DMS79 (cell line): ENCODE results near the gene BACE2.
A peak's percentile ranks its signal among the peaks of the same experiment; 100 is the strongest.

Source experiments
- DNase-seq: peaks from one replicate; lab custom pipeline; 2025; lab: John Stamatoyannopoulos, UW

The BACE2 gene

DNA sequence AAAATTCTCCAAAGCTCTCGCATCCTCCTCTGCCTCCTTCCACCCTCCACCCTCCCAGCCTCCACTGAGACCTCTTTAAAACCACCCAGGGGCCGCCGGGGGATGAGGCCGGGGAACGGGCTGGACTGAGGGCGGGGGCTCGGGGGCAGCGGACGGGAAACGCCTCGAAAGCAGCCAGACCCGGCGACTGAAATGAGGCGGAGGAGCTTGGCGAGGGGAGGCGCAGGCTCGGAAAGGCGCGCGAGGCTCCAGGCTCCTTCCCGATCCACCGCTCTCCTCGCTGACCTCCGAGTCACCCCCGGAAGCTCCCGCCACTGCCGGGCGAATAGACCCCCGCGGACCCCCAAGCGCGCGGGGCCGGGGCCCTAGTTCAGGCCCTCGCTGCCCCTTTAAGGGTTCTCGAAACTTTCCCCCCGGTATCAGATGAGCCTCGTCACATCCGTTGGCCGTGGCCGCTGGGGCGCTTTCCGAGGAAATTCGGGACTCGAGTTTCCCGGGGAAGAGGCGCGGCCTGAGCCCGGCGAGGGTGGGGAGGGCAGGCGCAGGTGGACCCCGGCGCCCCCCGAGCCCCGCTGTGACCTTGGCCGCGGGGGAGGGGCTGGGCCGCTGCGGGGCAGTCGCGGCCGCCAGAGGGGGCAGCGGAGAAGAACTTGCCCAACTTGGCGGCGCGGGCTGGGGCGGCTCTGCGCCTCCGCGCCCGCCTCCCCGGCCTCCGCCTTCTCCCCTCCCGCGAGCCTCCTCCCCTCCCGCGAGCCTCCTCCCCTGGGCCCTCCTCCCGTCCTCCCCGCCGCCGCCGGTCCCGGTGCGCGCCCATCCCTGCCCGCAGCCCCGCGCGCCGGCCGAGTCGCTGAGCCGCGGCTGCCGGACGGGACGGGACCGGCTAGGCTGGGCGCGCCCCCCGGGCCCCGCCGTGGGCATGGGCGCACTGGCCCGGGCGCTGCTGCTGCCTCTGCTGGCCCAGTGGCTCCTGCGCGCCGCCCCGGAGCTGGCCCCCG is at the start of gene BACE2:
TSS of gene BACE2 (plus strand) at position 813 of the 995 bp plus-strand sequence. CDS start at position 917, 104 bp downstream.
- DNase-seq: no peak

- DNase-seq: no peak
These were observed 48.1 kb upstream of the BACE2 start for GRCh38 chr21:41119901-41120300.

- no peak for DNase-seq
These were observed 47.0 kb upstream of the BACE2 start for GRCh38 chr21:41120997-41121396.

GRCh38 chr21:41121785-41122415 is 46.1 kb upstream of the BACE2 start:
- peak; percentile 40 for DNase-seq

DNA sequence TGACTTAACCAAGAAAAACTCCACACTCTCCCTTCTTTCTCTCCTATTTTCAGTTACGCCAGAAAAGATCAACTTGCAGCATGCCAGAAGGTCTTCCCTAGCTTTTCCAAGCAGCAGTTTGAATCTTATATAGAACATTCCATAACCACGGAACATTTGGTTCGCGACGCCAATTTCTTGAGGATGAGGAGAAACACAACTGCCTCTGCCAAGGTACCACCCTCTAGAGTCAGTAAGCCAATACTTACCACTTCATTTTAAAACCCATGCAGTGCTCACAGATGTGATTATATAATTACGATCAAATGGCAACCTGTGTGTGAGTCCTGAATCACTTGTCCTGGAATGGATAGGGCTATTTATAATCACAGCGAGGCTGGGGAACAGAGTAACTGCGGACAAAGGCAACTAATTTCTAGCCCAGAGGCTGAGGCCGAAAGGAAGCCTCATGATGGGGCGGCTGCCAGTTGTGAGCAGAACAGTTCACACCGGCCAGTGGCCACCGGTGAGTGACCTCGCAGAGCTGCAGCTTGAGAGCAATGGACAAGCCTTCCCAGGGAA is 43.2 kb upstream of the BACE2 start:
- no peak for DNase-seq

DNA sequence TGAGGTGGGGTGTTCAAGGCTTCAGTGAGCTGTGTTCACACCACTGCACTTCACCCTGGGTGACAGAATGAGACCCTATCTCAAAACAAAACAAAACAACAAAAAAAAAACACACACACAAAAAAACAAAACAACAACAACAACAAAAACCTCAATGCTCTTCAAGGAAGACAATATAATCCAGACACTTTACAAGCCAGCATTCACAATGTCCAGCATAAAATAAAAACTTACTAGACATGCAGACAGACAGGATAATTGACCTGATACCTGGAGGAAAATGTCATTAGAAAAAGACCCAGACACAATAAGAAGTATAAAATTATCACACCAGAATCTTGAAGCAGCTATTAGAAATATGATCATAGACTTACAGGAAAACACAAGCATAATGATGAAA is 39.0 kb upstream of the BACE2 start:
- no peak for DNase-seq

DNA sequence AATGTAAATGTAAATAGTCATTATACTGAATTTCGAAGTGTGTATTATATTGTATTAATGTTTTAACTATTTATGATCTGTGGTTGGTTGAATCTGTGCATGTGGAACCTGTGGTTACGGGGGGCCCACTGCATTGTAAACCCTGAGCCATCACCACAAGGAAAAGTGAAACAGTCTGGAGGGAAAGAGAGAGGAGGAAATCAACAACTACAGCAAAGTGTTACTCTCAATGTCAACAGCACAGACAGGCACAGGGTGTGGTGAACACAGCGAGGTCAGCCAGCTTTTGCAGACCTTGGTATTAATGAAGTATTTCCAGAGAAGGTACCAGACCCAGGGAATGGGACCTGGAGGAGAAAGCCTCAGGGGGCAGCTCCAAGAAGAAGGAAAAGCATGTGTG is 37.1 kb upstream of the BACE2 start:
- no peak for DNase-seq

DNA sequence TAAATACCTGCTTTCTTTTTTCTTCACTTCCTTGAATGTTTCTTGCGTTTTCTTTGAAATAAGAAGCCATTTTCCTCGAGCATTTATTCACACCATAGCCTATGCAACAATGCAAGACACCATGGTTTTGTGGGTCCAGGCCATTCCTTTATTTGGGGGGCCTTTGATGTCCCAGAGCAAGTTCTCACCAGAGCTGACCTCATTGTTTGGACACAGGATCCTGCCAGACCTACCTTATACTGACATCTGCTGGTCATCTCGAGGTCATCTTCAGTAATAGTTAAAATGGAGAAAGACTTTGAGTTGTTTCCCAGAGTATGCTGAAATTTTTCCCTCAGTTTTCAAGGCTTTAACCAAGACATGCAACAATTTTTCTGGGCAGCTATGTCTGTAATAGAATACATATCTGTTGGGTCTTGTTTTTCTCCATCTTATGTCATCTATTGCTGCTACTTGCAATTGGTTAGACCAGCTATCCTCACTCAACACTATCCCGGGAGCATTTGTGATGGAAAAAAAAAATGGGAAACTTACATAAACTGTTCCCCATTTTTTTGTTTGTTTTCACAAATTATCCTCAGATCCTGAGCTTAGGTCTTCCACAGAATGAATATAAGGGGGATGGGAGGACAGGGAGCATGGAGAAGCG is 34.0 kb upstream of the BACE2 start:
- DNase-seq: no peak

- DNase-seq: no peak
These were observed 32.2 kb upstream of the BACE2 start for GRCh38 chr21:41135746-41136145.

DNA sequence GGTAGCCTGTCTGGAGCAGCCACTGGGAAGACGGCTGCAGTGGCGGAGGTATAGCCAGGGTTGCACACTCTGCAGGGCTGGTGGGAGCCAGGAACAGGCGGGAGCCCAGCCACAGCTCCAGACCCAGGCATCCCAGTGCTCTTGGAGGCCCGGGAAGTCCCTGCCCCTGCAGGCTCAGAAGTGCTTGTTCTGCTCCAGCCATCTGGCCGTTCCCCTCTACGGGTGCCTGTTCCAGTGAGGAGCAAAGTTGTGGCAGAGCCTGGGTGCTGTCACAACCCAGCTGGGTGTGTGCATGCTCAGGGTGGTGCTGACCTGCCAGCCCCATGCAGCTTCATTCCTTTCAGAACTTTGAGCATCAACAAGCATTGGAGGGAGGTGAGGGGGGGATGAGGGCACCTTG is 31.7 kb upstream of the BACE2 start:
- no peak for DNase-seq

DNA sequence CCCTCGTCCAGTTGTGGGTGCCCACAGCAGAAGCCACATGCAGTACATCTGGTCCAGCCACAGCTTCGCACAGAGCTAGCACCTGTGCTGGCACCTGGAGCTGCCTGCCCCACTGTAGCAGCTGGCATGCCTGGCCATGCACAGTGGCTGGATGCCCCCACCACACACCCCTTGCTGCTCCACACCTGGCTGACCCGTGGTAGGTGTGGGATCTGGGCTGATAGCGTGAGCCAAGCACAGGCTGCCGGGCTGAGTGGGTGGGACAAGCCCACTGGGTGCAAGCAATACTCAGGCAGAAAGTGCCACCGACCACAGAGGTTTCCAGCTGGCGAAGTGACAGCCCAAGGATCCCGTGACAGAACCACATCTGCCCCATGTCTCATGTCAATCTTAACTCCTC is 30.6 kb upstream of the BACE2 start:
- no peak for DNase-seq

DNA sequence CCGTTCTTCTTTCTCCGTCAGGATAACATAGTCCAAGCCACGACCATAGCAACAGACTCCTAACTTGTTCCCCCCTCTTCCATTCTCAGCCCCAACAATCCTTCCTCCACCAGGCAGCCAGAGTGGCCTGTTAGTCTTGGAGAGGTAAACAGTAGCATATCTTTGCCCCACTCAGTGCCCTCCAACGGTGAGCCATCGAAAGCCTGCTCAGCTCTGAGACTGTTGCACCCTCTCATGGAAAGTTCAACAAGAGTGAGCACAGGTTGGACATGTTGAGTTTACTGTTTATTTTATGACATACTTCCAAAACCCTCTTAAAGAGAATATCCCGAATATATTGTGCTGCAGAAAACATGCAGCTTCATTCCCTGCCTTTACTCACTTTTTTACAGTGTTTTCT is 30.1 kb upstream of the BACE2 start:
- no peak for DNase-seq

- DNase-seq: no peak
These were observed 29.2 kb upstream of the BACE2 start for GRCh38 chr21:41138711-41139110.

DNA sequence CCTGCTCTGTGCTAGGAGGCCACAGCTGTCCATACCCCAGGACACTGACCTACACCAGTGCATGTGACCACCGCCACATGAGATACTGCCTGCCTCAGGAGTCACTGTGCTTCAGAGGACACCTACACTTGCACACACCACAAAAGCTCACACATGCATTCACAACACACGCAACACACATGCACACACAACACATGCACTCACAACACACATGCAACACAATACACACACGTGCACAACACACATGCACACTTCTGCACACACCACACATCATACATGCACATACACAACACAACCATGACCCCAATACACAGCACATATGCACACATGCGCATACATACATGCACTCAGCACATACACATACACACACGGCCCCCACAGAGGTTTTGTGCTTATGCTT is 28.7 kb upstream of the BACE2 start:
- no peak for DNase-seq

DNA sequence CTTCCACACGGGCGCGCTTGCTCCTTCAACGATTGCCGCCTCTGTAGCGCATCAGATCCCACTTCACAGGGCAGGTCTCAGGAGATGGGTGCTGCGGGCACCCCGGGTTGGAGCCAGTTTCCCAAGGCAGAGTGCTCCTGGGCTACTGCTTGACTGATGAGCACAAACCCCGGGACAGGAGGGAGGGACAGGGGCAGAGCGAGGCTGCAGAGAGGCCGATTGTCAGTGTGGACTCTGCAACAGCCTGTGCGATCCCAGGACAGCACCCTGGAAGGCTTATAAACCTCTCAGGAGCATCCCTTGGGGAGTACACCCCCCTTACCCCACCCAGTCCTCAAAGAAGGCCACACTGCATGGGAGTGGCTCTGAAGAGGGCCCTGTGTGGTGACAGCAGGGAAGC is 28.0 kb upstream of the BACE2 start:
- DNase-seq: no peak

DNA sequence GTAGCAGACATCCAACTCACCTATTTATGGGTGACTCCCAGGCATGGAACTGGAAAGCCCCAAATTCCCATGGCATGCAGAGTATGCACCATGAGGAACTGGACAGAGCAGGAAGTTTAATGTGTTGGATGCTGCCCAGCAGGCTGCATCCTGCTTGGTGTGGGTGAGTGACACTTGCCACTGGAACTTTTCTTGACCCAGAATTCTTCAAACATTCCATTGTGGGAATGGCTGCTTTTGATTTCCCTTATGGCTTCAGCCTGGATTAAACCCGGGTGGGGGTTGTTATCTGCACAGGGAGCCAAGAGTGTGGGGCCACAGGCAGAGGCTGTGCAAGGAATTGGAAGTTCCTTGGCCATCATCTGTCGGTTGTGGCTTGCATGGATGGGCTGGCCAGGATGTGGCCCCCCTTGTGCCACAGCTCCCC is 26.9 kb upstream of the BACE2 start:
- DNase-seq: no peak

- DNase-seq: no peak
These were observed 25.7 kb upstream of the BACE2 start for GRCh38 chr21:41142051-41142795.

DNA sequence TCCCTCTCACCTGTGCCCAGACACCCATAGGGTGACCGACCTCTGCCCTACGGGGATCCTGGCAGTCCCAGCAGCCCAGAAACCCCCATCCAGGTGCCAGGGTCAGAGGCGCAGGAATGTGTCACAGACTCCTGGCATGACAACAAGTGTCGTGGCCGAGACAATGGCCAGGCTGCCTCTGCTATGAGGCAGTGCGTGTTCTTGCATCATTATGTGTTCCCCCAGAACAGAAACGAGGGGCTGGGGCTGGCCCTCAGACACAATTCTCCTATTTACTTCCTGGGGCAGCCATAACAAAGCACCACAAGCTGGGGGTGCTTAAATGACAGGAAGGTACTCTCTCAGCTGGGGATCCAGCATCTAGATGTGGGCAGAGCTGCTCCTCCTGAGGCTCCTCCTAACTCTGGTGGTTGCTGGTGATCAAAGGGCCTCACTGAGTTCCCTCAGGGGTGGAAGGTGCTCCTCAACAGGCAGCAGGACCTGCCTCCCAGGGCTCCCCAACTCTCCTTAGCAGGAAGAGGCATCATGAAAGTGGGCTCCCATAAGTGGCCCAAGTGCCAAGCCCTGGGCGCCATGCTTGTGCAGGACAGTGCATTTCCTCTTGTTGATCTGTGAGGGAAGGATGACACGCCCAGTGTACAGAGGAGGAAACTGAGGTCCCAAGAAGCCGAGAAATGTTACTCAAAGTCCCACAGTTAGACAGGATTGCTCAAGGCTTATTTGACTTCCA is 24.2 kb upstream of the BACE2 start:
- no peak for DNase-seq

- no peak for DNase-seq
These were observed 20.6 kb upstream of the BACE2 start for GRCh38 chr21:41147096-41147978.

DNA sequence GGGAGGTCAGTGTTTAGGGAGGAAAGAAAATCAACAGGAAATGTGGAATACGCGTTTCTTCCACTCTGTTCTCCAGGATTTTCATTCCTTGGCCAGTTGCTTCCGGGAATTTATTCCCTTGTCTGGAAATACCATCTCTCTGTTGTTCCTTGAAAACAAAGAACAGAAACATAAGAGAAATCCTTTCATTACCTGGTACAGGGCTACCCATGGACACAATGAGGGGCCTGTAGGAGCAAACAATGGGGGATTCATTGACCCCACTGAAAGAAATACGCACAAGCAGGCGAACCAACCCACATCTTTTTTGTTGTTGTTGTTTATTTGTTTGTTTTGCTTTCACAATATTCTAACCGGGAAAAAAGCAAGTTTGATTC is 20.0 kb upstream of the BACE2 start:
- DNase-seq: no peak
